Stimulated activated CD4-positive, alpha-beta T cell treated with anti-CD3 and anti-CD28 coated beads, TNF-alpha, amount 100 ng/mL, for 4 hours (primary cell): Measurements from ENCODE around the gene PNPLA6.

Experiments
- DNase-seq, 3 experiments: peaks; one replicate each; pipeline ENCODE4 v3.0.0-alpha.2; 2020; ENCODE audit warnings: low read depth in 3 of 3

Gene PNPLA6

DNA sequence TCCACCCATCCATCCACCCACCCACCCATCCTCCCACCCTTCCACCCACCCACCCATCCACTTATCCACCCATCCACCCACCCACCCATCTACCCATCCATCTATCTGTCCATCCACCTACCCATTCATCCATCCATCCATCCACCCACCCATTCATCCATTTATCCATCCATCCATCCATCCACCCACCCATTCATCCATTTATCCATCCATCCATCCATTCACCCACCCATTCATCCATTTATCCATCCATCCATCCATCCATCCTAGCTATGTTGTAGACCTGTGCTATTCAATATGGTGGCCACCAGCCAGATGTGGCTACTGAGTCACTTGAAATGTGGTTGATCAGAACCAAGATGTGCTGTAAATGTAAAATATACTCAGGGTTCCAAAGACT, 65.2 kb downstream of the PNPLA6 start:
- no peak for DNase-seq

DNA sequence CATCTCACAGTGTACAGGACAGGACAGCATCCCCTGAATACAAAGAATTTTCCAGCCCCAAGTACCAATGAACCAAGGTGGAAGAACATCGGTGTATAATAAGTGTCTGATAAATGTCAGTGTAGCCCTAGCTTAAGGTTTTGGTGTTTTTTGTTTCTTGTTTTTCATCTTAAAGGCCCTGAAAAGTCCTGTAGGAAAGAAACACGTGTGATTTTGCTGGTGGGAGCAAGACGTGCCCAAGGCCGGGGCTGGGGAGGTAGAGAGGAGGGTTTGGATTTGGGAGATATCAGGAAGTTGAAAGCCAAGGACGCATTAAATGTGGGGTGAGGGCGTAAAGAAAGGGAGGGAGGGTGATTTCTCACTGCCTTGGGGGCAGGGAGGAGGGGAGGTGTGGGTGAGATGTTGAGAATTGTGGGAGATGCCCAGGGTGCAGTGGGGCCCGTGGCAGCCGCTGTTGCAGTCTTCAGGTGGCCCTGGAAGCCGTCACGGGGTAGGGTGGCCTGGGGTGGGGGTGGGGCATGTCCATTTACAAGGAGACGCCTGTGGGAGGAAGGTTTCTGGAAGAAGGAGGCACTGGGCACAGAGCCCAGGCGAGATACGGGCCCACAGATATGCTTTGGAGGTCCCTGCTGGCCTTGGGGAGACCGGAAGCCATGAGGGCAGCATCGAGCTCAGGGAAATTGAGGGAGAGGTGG, 66.9 kb downstream of the PNPLA6 start:
- DNase-seq = no peak

GRCh38 chr19:7602935-7603497, 67.5 kb downstream of the PNPLA6 start:
- DNase-seq = no peak

DNA sequence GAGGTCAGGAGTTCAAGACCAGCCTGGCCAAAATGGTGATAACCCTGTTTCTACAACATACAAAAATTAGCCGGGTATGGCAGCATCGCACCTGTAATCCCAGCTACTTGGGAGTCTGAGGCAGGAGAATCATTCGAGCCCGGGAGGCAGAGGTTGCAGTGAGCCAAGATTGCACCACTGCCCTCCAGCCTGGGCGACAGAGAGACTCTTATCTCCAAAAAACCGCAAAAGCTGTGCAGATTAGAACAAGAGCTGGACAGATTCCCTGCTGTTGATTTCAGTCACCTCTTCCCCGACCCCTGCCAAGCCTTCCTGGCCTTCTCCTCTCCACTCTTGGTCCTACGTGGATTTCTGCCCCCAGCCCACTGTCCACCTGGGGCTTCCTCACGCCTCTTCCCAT, 68.4 kb downstream of the PNPLA6 start:
- DNase-seq = no peak

DNA sequence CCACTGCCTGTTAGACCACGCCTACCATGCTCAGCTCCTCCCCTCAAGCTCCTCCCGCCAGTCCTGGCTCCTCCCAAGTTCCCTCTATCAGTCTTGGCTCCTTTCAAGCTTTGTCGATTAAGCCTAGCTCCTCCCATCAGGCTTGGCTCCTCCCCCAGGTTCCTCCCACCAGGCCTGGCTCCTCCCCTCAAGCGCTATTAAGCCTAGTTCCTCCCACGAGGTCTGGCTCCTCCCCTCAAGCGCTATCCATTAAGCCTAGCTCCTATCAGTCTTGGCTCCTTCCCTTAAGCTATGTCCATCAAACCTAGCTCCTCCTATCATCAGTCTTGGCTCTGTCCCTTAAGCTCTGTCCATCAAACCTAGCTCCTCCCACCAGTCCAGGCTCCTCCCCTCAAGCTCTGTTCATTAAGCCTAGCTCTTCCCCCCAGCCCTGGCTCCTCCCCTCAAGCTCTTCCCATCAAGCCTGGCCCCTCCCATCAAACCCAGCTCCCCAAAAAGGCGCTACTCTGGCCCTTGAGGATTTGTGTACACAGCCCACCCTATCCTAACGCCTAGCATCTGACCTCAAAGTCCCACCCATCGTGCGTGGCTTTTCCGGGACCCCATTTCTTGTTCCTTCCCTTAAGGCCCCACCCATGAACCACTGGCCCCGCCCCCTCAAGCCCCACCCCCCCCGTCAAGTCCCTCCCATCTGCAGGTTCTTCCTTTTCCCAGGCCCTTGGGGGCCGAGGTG, 70.1 kb downstream of the PNPLA6 start:
- no peak for DNase-seq

GRCh38 chr19:7606289-7606688, 70.8 kb downstream of the PNPLA6 start:
- DNase-seq = no peak

DNA sequence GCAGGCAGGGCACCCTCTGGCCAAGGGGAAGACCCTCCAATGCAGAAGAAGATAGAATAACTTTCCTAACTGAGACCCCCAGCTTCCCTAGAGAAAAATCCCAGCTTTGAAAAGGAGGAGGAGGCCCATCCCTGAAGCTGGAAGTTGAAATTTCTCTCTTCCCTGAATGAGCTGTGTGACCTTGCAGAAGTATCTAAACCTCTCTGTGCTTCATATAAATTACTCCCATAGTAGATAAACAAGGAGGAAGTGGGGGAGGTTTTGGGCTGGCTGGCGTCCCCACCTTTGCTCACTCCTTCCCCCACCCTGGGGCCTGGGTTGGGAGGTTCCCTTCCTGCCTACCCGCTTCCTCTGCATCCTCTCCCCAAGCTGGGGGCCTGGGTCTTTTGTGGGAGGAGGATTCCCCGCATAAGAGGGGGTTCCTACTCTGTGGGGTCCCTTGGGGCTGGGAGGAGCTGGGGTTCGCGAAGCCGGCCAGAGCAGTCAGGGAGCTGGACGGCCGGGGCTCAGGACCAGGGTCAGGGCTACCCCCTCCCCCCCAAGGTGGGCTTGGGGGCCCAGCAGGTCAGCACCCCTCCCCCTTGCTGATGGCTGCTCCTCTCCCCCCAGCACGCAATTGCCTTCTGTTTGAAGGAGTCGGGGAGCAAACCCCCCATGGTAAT, 71.8 kb downstream of the PNPLA6 start:
- no peak for DNase-seq

DNA sequence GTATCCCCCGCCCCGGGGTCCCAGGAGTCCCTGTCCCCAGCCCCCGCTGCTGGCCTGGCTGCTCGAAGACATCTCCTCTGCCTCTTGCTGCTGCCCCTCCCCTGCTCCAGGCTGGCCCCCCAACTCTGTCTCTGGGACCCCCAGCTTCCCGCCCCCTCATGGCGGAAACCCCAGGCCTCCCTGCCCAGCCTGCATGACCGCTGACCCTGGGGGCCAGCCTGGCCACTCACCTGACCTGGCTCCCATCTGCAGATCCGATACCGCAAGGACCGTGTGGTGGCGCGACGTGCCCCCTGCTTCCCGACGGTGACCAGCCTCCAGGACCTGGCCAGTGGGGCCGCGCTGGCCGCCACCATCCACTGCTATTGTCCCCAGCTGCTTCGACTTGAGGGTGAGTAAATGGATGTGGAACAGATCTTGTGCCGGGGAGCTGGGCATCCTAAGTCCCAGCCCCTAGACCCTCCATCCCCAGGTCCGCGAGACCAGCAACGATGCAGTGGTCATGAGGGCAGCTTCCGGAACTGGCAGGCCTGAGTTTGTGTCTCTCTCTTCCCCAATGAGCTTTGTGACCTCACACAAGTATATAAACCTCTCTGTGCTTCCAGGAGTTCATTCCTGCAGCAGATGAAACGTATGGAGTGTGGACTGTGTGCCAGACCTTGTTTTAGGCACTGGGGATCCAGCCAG, 72.5 kb downstream of the PNPLA6 start:
- DNase-seq = no peak

- no peak for DNase-seq
Measured at GRCh38 chr19:7610491-7611240, 75.1 kb downstream of the PNPLA6 start.
